ENCODE results near the gene PDE10A. TPM values are rescaled to one million over a fixed set of nuclear protein-coding genes. Genes with fewer than 3 reads are reported as not detected.
"Not testable (repeated sequence)": the region's sequence is repeated elsewhere in the genome, so short reads cannot be mapped to it uniquely, and the experiment has no call there.

Gene PDE10A
- total RNA-seq, 1 experiment from 2014 or later: 0.31 TPM

- Histone ChIP-seq H3K4me2 (ENCODE audit: insufficient read depth, insufficient read length, low read length) (no peak overlapping the region), H2BK15ac (ENCODE audit: low read depth, low read length) (no peak overlapping the region), H3K79me2 (ENCODE audit: insufficient read depth, low read length) (no peaks in the 10 kb centered on the region), H3K23me2 (ENCODE audit: insufficient read length, low read depth, low read length, poor library complexity, severe bottlenecking) (no peaks in the 10 kb centered on the region), H4K20me1 (ENCODE audit: control insufficient read depth, insufficient read depth, insufficient read length) (no peaks in the 10 kb centered on the region), H2BK120ac (ENCODE audit: low read depth, low read length, poor library complexity, severe bottlenecking) (no peak overlapping the region), H2BK5ac (ENCODE audit: insufficient read length, low read length) (no peak overlapping the region), H3K27me3 (ENCODE audit: insufficient read depth, low read length) (no peaks in the 10 kb centered on the region), H3K18ac (ENCODE audit: insufficient read length, low read depth, low read length) (no peak overlapping the region), H4K5ac (ENCODE audit: insufficient read length, low read depth, low read length) (no peak overlapping the region), H2BK12ac (ENCODE audit: insufficient read length, low read depth, low read length) (no peak overlapping the region), H4K8ac (replicated peaks; ENCODE audit: insufficient read length, low read depth, low read length) (no peak overlapping the region), H3K27ac (ENCODE audit: insufficient read length, low read depth, low read length) (no peak overlapping the region), H3K79me1 (ENCODE audit: insufficient read depth, low read depth, low read length, poor library complexity, severe bottlenecking) (no peaks in the 10 kb centered on the region), H2BK20ac (ENCODE audit: low read depth, low read length, poor library complexity, severe bottlenecking) (no peak overlapping the region), H3K9ac (ENCODE audit: extremely low read depth, insufficient read length, low read length) (no peak overlapping the region), H2AFZ (ENCODE audit: low read length) (no peak overlapping the region), H3K4ac (ENCODE audit: low read depth, low read length) (no peak overlapping the region), H3K23ac (ENCODE audit: insufficient read length, low read depth, low read length) (no peak overlapping the region), H3K56ac (ENCODE audit: insufficient read length, low read depth, low read length) (no peak overlapping the region), H3K9me3 (ENCODE audit: control insufficient read depth, low read depth, low read length) (no peaks in the 10 kb centered on the region), H3T11ph (ENCODE audit: low read length) (no peak overlapping the region), H3K4me1 (ENCODE audit: insufficient read depth, low read length) (no peaks in the 10 kb centered on the region), H3K14ac (ENCODE audit: insufficient read depth, low read length) (no peak overlapping the region), H4K91ac (ENCODE audit: insufficient read length, low read depth, low read length) (no peak overlapping the region), H2AK5ac (ENCODE audit: insufficient read length, low read length) (no peak overlapping the region)
- DNase-seq: no peak
- Mint-ChIP-seq H3K36me3 (ENCODE audit: insufficient read depth in 1 of 3, low read depth in 3 of 3) (peaks cover 0 to 12% (median 4%) of the 10 kb centered on the region in 3 experiments; a peak in 4 of 7 replicates), H3K9me3 (peaks cover 0 to 5% of the 10 kb centered on the region in 2 experiments; a peak in 2 of 5 replicates), H3K4me3 (no peak overlapping the region), H3K27me3 (ENCODE audit: low read depth) (no peaks in the 10 kb centered on the region), H3K4me1 (no peaks in the 10 kb centered on the region), H3K27ac (no peak overlapping the region)
- no peak for TF ChIP-seq CTCF (conservative IDR thresholded peaks at IDR 0.05)
- WGBS (ENCODE audit: extremely low coverage, insufficient read length, low lambda C conversion rate): no CpG with 5 or more reads among the region's 7 CpGs
Observed at GRCh38 chr6:165621940-165622339, 41.1 kb downstream of the PDE10A start.

GRCh38 chr6:165618891-165619290 is 44.1 kb downstream of the PDE10A start:
- H3K56ac ChIP-seq (ENCODE audit: insufficient read length, low read depth, low read length); H3T11ph ChIP-seq (ENCODE audit: low read length); H3K27ac Mint-ChIP-seq; H3K27me3 Mint-ChIP-seq (ENCODE audit: low read depth); DNase-seq; H4K91ac ChIP-seq (ENCODE audit: insufficient read length, low read depth, low read length); H3K4me2 ChIP-seq (ENCODE audit: insufficient read depth, insufficient read length, low read length); H3K79me1 ChIP-seq (ENCODE audit: insufficient read depth, low read depth, low read length, poor library complexity, severe bottlenecking); H2AFZ ChIP-seq (ENCODE audit: low read length); H4K20me1 ChIP-seq (ENCODE audit: control insufficient read depth, insufficient read depth, insufficient read length); H2BK15ac ChIP-seq (ENCODE audit: low read depth, low read length); H2BK5ac ChIP-seq (ENCODE audit: insufficient read length, low read length); H4K8ac ChIP-seq (replicated peaks; ENCODE audit: insufficient read length, low read depth, low read length); H3K27me3 ChIP-seq (ENCODE audit: insufficient read depth, low read length); H3K9me3 Mint-ChIP-seq; H4K5ac ChIP-seq (ENCODE audit: insufficient read length, low read depth, low read length); H2AK5ac ChIP-seq (ENCODE audit: insufficient read length, low read length); H3K9ac ChIP-seq (ENCODE audit: extremely low read depth, insufficient read length, low read length); H3K14ac ChIP-seq (ENCODE audit: insufficient read depth, low read length); H3K23ac ChIP-seq (ENCODE audit: insufficient read length, low read depth, low read length); H2BK12ac ChIP-seq (ENCODE audit: insufficient read length, low read depth, low read length); H3K79me2 ChIP-seq (ENCODE audit: insufficient read depth, low read length); H3K4me1 ChIP-seq (ENCODE audit: insufficient read depth, low read length); H3K36me3 Mint-ChIP-seq (ENCODE audit: insufficient read depth in 1 of 3, low read depth in 3 of 3); H3K27ac ChIP-seq (ENCODE audit: insufficient read length, low read depth, low read length); H2BK20ac ChIP-seq (ENCODE audit: low read depth, low read length, poor library complexity, severe bottlenecking); H3K23me2 ChIP-seq (ENCODE audit: insufficient read length, low read depth, low read length, poor library complexity, severe bottlenecking); H2BK120ac ChIP-seq (ENCODE audit: low read depth, low read length, poor library complexity, severe bottlenecking); H3K18ac ChIP-seq (ENCODE audit: insufficient read length, low read depth, low read length); H3K4me3 Mint-ChIP-seq; H3K4ac ChIP-seq (ENCODE audit: low read depth, low read length); H3K9me3 ChIP-seq (ENCODE audit: control insufficient read depth, low read depth, low read length): not testable (repeated sequence)
- peaks cover 9 to 11% of the 10 kb centered on the region in 2 experiments for H3K4me1 Mint-ChIP-seq
- WGBS (ENCODE audit: extremely low coverage, insufficient read length, low lambda C conversion rate): no CpG with 5 or more reads among the region's 4 CpGs

Data from H9 (cell line).